ENCODE measurements around the gene GCLC. TPM values are rescaled to one million over a fixed set of nuclear protein-coding genes. Genes with fewer than 3 reads are reported as not detected.
A peak's percentile ranks its signal among the peaks of the same experiment; 100 is the strongest.

Gene GCLC
- total and polyA plus RNA-seq, 12 donors = 7.3 to 116 (median 37.9) TPM

DNA sequence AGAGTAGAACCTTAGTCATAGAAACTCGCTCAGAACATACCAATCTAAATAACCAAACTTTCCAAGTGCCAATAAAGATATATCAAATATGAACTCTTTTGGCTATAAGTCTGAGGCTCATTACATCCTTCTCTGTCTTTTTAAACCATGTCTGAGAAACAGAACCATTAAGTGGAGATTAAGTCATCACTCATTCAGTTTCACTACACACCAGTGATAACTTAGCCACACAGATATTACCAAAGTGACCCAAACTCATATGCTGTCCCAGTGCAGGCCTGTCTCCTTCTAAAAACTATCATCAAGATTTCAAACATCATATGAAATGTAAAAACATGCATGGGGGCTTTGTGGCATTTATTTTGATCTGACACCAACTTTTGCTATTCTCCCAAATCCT lies 12.0 kb downstream of the GCLC start:
- peaks cover 4 to 43% of the 10 kb centered on the region in 2 donors for H3K4me1 ChIP-seq (replicated peaks in 1 of 2)
- TF ChIP-seq, protein P1, sequence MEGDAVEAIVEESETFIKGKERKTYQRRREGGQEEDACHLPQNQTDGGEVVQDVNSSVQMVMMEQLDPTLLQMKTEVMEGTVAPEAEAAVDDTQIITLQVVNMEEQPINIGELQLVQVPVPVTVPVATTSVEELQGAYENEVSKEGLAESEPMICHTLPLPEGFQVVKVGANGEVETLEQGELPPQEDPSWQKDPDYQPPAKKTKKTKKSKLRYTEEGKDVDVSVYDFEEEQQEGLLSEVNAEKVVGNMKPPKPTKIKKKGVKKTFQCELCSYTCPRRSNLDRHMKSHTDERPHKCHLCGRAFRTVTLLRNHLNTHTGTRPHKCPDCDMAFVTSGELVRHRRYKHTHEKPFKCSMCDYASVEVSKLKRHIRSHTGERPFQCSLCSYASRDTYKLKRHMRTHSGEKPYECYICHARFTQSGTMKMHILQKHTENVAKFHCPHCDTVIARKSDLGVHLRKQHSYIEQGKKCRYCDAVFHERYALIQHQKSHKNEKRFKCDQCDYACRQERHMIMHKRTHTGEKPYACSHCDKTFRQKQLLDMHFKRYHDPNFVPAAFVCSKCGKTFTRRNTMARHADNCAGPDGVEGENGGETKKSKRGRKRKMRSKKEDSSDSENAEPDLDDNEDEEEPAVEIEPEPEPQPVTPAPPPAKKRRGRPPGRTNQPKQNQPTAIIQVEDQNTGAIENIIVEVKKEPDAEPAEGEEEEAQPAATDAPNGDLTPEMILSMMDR (IDR thresholded peaks at IDR 0.05) = no peak
- no peak for TF ChIP-seq POLR2A (IDR thresholded peaks at IDR 0.05)
- H3K36me3 ChIP-seq (replicated peaks in 1 of 2) = no peaks in the 10 kb centered on the region
- H3K9me3 ChIP-seq (replicated peaks in 1 of 3) = no peaks in the 10 kb centered on the region
- H3K4me3 ChIP-seq = no peak overlapping the region
- no peaks in the 10 kb centered on the region for H3K27me3 ChIP-seq
- no peak overlapping the region for H3K27ac ChIP-seq
- DNase-seq = no peak
- intact Hi-C loops (cut with DNase I) = no loop called here
- whole genome bisulfite sequencing, 4 donors = 69 to 92% (median 86%) methylated on average over 1 of the region's 1 CpG

DNA sequence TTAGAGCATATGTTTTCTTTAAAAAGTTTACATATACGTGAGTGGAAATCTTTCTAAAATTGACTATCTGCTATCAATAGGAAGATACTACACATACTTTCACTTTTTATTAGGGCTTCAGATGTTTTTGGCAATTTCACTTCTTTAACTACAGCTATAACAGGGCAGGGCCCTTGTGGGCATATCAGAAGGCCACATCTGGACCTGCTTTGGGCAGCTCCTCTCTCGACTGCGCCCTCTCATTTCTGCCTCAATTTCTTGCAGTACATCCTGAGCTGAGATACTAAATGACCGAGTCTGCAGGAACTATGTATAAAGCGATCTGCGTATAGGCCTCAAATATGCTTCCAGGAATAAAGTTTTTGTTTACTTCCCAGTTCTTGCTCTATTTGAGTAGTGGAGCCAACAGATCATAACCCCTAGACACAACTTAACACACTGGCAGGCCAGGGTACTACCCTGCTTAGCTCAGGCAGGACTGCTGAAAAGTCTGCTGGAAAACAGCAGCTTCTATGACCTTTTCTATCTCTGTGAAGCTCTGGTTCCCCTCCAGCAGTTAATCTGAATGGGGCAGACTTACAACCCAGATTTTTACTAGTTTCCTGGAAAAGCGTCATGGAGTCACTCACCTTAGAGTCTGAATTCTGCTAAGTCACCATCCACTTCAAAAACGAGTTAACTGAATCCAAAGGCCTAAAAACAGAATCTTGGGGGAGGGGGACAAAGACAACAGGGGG lies 12.7 kb downstream of the GCLC start:
- Histone ChIP-seq H3K27me3 (no peaks in the 10 kb centered on the region), H3K27ac (peak overlapping the region in 1 of 5 donors; percentile 11), H3K9me3 (replicated peaks in 1 of 3) (no peaks in the 10 kb centered on the region), H3K4me1 (replicated peaks in 1 of 2) (peaks cover 4 to 43% of the 10 kb centered on the region in 2 donors), H3K36me3 (replicated peaks in 1 of 2) (no peaks in the 10 kb centered on the region), H3K4me3 (no peak overlapping the region)
- DNase-seq = no peak
- no peak for TF ChIP-seq POLR2A (IDR thresholded peaks at IDR 0.05)
- TF ChIP-seq, protein P1 (IDR thresholded peaks at IDR 0.05) = no peak
- intact Hi-C loops (cut with DNase I) = no loop called here
- 61 to 76% (median 72%) methylated on average over 8 of the region's 8 CpGs for WGBS, 4 donors

DNA sequence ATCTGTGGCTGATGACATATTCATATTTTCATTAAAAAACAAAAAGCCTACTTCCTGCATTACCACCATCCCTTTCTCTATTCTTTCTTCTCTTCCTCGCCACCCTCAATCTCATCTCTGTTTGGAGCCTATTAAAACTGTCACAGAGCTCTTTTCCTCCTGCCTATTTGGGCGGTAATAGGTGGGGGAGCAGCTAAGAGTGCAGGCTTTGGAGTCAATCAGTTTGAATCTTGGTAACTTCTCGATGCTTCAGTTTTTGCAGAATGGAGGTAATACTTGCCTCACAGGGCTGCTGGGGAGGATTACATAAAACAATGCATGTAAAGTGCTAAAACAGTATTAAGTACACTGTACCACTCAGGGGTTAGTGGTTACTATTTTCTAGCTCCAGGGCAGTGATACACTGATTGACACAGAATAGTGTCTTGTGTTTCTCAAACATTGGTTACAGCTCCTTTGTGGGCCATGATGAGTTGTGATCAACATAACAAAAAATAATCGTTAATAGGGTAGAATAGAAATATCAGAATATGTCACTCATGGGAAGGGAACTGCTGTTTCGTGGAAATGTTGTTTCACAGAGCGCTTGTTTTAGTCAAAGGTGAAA lies 14.0 kb downstream of the GCLC start:
- Histone ChIP-seq H3K9me3 (replicated peaks in 1 of 3) (no peaks in the 10 kb centered on the region), H3K36me3 (replicated peaks in 1 of 2) (no peaks in the 10 kb centered on the region), H3K27ac (peak overlapping the region in 1 of 5 donors; percentile 21), H3K27me3 (no peaks in the 10 kb centered on the region), H3K4me1 (replicated peaks in 1 of 2) (peaks cover 4 to 50% of the 10 kb centered on the region in 2 donors), H3K4me3 (no peak overlapping the region)
- 85 to 95% (median 90%) methylated on average over 6 of the region's 6 CpGs for WGBS, 4 donors
- intact Hi-C loops (cut with DNase I) = no loop called here
- no peak for DNase-seq
- TF ChIP-seq, protein P1 (IDR thresholded peaks at IDR 0.05) = no peak
- TF ChIP-seq POLR2A (IDR thresholded peaks at IDR 0.05) = no peak

DNA sequence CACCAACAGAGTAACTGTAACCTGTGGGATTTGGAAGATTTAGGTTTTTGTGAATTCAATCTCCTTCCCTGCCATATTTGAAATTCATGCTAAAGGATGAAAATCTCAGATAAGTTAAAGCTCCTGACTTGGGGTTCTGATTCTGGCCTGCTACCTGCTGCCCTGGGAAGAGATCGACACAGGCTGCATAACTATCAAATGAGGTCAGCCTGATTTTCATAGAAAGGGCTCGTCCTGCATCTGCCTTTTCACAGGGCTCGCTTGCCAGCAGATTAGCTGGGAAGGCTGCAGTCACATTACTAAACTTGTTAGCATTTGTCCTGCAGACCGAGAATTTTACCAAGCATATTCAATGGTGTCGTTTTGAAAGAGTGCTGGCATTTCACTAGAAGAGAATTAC lies 14.6 kb downstream of the GCLC start:
- H3K4me3 ChIP-seq = no peak overlapping the region
- TF ChIP-seq, protein P1 (IDR thresholded peaks at IDR 0.05) = no peak
- TF ChIP-seq POLR2A (IDR thresholded peaks at IDR 0.05) = peak in 1 of 2 donors; percentile 13
- DNase-seq = peak in 6 of 7 donors; percentile 42 to 64 (median 46)

More for the DNA sequence above, 14.6 kb downstream of the GCLC start:
- 40 to 54% (median 49%) methylated on average over 5 of the region's 5 CpGs for WGBS, 4 donors
- Histone ChIP-seq H3K27me3 (no peaks in the 10 kb centered on the region), H3K36me3 (replicated peaks in 1 of 2) (no peaks in the 10 kb centered on the region), H3K27ac (peak overlapping the region in 1 of 5 donors; percentile 21), H3K4me1 (replicated peaks in 1 of 2) (peaks cover 4 to 55% of the 10 kb centered on the region in 2 donors), H3K9me3 (replicated peaks in 1 of 3) (no peaks in the 10 kb centered on the region)
- intact Hi-C loops (cut with DNase I) = no loop called here

Measured in adrenal gland (tissue), 12 donors.